GM19452 (cell line): Measurements from ENCODE around the gene CLSTN2.

ENCODE experiments used
- ATAC-seq: cut with Tn5 transposase; IDR thresholded peaks from one replicate; pipeline ENCODE4 v1.9.1; 2021; ENCODE audit not compliant: unreplicated experiment

CLSTN2 gene

DNA sequence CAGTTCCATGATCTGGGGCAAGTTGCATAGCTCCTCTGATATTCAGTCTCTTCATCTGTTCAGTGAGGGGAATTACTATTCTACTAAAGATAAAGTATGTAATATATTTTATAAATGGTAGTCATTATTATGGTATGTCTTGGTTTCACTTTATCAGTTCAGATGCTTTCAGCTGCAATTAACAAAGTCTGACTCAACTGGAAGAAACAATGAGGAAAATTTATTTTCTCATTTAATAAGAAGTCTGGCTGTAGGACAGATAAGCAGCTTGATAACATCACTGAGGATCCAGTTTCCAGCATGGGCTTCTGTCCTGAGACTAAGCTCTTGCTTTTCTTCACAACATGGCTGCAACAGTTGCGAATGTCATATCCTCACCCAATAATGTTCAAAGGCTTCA is 388.6 kb downstream of the CLSTN2 start:
- no peak for ATAC-seq

- ATAC-seq: no peak
Observed at GRCh38 chr3:140332131-140332530, 397.1 kb downstream of the CLSTN2 start.

- no peak for ATAC-seq
Observed at GRCh38 chr3:140334132-140334929, 399.3 kb downstream of the CLSTN2 start.

GRCh38 chr3:140336465-140336864 is 401.5 kb downstream of the CLSTN2 start:
- ATAC-seq: no peak

DNA sequence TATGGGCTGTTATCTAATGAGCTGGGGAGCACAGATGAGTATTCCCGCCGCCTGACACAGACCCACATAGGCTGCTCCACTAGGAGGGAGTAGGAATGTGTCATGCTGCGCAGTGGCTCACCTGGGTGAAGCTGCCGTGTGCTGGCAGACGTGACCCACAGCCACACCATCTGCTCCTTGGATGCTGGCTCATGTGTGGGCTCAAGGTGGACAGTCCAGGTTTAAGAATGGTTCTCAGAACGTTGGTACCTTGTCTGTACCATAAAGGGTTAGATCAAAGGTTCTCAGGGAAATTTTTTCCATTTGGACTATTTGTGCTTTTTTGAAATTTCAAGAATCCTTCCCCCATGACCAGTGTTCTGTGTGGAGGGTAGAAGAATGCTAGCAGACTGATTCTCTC is 403.9 kb downstream of the CLSTN2 start:
- no peak for ATAC-seq

DNA sequence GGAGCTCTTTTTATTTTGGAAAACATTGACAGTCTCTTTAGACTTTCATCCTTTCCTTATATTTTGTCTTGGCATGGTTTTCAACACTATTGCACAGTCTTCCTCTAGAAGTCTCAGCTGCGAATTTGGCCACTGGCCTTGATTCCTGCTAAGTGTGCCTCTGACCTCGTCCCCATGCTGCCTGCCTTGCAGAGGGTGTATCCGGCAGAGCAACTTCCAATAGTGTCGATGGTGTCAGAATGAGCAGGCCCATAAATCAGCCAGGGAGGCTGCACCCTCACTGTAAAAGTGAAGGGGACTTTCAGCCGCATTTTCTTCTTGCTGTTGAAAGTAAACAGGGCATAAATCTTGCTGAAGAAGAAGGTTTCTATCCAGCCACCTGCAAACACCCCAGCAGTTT is 406.2 kb downstream of the CLSTN2 start:
- ATAC-seq: no peak

DNA sequence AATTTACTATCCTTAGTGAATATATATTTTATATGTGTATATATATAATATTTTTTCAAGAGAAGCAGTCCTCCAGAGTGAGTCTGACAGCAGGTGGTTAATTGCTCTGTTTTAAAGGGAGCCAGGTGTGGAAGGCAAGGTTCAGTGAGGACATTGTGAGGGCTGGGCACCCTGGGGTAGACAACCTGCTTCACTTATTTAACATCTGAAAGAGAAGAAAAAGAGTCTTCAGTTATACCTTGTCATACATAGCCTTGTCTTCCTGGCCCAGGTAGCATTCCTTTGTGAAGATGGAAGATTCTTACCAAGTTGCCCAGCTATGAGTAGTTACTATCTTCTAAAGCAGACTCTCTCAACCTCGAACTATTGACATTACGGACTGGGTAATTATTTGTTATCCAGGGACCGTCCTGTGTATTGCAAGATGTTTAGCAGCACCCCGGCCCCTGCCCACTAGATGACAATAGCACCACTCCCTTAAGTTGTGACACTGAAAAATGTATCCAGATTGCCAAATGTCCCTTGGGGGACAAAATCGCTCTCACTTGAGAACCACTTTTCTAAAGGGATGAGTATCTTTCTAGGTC is 406.9 kb downstream of the CLSTN2 start:
- ATAC-seq: no peak

GRCh38 chr3:140342668-140343067 is 407.7 kb downstream of the CLSTN2 start:
- no peak for ATAC-seq

DNA sequence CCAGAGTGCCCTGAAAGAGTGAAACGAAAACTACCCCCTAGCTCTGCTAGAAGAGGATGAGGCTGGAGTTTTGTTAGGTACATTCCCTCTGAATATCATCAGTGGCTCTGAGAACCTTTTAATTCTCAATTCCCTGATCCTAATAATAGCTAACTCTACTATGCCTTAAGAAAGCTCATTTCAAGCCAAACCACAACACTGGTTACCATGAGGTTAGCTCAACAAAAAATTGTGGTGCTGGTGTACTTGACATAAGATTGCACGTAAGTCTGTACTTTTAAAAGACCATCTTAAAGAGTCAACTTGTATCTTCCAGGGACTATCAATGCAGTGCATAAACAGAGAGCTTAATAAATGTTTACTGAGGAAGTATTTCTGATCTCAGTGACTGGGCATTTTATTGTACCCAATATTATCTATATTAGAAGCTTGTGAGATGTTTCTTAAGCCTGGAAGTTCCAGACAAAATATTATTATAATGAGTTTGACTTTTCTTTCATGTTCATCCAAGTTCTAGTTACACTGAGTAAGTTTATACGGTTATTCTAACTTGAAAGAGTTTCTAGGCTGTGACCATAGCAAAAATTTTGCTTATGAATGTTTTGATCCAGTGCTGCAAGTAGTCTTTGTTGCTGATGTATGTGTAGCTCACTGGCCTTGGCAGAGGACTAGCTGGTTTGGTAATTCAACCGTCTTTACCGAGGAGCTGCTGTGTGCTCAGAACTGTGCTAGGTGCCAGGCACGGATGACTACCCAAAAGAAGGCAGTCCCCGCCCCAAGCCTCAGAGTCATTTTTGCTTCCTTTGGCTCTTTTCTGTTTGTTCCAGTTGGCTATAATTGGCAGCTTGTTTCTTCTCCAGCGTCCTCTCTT is 408.5 kb downstream of the CLSTN2 start:
- no peak for ATAC-seq

DNA sequence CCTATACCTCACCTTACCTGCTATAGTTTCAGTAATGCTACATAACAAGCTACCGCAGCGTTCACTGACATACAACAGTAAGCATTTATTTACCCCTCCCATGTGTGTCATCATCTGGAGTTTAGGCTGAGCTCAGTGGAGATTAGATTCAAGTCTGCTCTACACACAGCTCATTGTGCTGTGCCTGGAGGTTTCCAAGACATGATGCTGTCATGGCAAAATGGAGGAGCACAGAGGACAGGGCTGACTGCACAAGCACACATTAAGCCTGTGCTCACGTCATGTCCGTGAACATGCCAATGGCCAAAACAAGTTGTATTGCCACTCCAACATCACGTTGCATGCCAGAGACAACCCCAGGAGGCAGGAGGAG is 409.1 kb downstream of the CLSTN2 start:
- no peak for ATAC-seq

- no peak for ATAC-seq
Observed at GRCh38 chr3:140344601-140345205, 409.7 kb downstream of the CLSTN2 start.

GRCh38 chr3:140347151-140347550 is 412.2 kb downstream of the CLSTN2 start:
- ATAC-seq: no peak

DNA sequence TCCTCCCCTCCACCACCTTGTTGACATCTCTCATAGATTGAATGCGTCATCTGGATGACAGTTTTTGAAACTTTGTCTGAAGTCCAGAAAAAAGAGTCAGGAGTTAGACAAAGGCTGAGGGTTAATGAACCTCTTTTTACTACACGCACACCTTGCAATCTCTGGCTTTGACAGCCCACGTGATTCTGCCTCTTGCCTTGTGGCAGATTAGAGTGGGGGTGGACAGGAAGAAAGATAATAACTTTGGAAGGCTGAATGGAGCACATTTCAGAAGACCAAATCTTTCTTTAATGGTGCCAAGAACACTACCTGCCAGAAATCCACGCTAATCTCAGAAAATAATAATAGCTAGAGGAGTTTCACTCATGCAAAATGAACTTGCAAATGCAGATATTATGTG is 415.0 kb downstream of the CLSTN2 start:
- ATAC-seq: no peak

DNA sequence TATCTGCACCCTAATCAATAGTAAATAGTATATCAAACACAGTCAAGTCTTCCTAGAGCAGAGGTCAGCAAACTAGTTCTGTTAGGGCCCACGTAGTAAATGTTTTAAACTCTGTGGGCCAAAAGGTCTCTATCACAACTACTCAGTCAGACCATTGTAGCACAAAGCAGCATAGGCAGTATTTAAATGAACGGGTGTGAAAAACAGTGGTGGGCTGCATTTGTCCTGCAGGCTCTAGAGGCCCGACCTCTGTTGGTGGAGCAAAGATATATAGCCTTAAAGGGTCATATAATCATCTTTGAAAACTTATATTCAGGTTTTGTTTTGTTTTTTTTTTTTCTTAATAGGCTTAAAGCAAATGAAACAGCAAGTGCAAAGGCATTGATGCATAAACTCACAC is 416.5 kb downstream of the CLSTN2 start:
- no peak for ATAC-seq

DNA sequence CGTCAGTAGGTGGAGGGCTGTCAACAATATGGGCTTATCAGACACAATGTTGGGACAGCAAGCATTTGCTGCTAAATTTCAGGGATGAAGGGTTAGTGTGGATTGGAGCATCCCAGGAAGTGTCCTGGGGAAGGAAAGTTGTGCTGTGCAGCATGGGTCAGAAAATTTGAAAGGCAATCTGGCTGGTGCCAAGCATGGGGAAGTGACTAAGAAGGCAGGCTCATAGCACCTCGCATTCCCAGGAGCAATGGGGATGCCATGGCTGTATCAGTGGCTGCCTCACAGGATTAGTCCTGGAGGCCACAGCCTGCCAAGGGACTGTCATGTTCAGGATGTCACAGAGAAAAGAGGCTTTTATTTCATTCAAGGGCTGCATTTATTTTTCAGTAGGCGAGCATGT is 420.5 kb downstream of the CLSTN2 start:
- no peak for ATAC-seq

- ATAC-seq: no peak
Observed at GRCh38 chr3:140358686-140359085, 423.7 kb downstream of the CLSTN2 start.

- no peak for ATAC-seq
Observed at GRCh38 chr3:140359233-140359995, 424.4 kb downstream of the CLSTN2 start.

DNA sequence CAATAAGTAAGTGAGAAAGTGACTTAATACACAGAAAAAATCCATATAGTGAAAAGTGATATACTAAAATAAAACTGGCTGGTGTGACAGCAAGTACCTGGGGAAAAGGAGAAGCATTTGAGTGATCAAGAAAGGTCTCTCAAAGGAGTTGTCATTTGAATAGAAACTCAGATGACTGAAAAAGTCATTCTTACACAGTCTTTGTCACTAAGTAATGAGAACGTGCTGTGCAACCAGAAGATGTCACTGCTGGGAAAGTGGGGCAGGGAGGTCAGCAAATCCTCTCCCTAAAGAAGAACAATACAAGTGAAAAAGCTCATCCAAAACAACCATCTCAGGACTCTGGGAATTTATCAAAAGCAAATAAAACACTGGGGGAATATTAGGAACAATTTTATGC is 425.3 kb downstream of the CLSTN2 start:
- ATAC-seq: no peak

GRCh38 chr3:140363801-140364200 is 428.8 kb downstream of the CLSTN2 start:
- no peak for ATAC-seq

DNA sequence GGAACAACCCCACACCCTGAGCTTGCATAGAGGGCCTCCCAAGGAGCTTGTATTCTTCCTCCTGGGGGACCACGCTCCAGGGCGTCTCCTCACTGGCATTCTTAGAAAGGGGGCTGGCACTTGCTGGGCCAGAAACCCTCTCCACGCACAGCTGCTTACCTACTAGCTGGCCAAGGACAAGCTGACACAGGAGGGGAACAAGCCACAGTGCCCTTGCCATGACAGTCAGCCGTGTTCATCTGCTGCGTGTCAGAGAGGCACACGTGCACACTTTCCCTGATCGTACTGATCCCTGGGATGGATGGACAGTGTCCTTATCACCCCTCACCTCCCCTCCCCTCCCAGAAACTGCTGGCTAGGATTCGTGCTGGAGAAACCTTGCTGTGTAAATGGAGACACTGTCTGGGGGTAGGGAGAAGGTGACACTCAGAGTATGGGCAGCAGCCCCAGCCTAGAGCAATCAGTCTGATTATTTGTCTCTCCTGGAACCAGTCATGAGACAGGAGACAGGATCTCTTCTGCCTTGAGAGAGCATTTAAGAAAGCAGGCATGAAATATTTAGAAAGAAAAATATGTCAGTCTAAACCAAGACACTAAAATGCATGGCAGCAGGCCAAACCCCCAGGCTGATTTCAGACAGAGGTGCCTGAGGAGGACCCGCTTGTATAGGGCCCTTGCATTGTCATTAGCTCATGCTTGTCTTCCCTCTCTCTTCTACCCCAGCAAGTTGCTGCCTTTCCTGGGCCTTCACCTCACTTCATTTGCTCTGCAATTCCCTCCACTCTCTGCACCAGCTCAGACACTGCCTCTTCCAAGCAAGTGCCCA is 431.1 kb downstream of the CLSTN2 start:
- no peak for ATAC-seq
